ENCODE measurements around the gene CHMP1B.

CHMP1B gene

DNA sequence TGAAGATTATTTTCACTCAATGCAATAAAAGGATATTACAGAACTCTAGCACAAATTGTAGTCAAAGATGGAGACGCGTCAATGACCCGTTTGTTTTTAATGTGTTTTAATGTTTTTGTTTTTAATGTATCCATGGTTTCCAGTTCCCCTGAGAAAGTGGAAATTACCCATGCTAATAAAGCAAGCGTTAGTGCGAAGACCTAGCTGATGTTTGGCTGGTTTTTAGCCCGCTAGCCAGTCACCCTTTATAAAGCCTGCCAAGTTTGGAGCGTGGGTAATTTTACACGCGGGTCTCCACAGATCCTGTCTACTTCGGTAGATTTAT, 430 bp upstream of the CHMP1B start:
- TF ChIP-seq CTCF (IDR thresholded peaks at IDR 0.05), result no peak

DNA sequence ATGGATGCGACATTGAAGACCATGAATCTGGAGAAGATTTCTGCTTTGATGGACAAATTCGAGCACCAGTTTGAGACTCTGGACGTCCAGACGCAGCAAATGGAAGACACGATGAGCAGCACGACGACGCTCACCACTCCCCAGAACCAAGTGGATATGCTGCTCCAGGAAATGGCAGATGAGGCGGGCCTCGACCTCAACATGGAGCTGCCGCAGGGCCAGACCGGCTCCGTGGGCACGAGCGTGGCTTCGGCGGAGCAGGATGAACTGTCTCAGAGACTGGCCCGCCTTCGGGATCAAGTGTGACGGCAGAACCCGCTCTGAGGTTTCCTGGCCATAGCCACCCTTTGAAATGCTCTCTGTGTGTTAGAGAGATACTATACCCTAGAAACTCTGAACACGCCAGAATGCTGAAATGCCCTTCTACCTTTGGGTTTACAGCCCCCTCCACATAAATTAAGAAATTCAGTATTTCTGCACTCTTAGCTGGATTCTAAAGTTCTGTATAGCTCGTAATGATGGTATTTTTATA, 659 bp downstream of the CHMP1B start:
- TF ChIP-seq CTCF (IDR thresholded peaks at IDR 0.05), result no peak

DNA sequence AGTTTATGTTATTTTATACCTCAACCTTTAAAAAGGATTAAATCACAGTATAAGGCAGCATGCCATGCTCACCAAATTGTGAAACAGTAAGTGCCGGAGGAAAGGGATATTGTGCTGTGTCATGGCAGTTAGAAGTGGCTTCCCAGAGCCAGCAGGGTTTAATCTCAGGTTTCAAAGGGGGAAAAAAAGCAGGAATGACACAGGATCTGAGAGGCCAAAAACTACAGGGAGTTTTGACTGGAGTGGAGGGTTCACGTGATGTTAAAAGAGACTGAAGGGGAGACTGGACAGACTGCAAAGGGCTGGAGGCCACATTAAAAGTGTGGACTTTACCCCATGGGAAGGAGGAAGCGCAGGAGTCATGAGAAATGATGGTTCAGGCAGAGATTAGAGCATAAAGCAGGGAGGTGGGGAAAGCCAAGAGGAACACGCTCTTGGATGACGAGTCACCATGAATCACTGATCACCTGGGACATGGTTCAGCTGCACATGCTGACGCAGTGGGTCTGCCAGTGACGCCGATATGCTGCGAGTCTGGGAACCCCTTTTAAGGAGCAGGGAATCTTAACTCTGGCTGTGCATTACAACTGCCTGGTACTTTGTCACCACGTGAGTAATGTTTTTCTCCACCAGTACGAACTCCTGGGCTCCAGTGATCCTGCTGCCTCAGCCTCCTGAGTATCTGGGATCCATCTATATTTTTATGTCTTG, 6.1 kb downstream of the CHMP1B start:
- TF ChIP-seq CTCF (IDR thresholded peaks at IDR 0.05), result no peak

DNA sequence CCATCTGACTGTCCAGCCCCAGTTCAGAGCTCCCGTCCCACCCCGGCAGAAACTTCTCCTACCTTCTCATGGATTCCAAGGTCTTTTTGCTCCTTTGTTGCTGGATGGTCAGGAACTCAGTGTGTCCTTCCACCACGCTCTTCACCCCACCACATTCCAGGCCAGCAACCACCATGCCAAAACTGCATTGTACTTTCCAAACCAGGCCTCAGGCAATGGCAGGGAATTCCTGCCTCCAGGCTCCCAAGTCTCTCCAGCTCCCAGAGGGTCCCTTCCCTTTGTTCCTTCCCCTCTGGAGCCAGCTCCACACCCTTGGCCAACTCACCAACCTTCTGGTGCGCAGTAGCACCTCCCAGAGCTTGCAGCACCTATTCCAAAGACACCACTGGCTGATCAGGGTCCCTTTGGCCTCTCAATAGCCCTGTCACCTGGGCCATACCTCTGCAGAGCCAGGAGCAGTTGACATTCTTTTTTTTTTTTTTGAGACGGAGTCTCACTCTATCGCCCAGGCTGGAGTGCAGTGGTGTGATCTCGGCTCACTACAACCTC, 8.1 kb downstream of the CHMP1B start:
- no peak for TF ChIP-seq CTCF (IDR thresholded peaks at IDR 0.05)

GRCh38 chr18:11859903-11860407, 8.7 kb downstream of the CHMP1B start:
- no peak for TF ChIP-seq CTCF (IDR thresholded peaks at IDR 0.05)

DNA sequence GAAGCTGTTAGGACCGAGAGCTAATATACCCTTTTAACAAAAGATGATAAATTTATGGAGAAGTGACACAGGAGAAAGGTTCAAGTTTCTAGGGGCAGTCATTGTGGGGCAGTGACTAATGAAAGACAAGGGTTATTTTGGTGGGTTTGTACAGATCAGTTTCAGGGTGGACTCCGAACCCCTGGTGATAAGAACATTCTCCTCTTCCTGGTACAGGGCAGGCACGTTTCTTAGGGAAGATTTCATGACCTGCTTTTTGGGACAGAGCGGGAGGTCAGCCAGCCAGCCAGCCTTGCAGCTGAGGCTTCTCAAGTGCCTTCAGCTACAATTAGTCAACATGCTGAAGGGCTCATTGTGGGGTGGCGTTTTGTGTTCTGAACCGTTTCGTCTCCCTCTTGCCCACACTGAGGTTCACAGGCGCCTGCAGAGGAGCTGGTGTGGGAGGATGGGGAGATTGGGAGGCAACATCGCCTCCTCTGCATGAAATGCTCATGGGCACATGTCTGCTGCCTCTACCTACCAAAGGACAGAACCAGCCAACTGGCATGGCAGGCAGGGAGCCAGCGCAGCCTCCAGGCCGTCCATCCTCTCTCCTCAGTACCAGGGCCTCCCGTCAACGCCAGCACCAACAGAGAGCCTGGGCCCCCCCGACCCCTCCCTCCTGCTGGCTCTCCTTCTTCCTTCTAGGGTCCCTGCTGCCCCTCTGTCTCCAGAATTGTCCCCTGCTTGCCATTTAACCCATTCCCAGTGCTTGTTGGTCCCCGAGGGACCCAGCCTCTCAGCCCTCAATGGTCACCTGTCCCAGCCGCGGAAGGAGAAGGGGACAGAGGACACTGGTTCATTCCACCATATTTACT, 9.6 kb downstream of the CHMP1B start:
- no peak for TF ChIP-seq CTCF (IDR thresholded peaks at IDR 0.05)

DNA sequence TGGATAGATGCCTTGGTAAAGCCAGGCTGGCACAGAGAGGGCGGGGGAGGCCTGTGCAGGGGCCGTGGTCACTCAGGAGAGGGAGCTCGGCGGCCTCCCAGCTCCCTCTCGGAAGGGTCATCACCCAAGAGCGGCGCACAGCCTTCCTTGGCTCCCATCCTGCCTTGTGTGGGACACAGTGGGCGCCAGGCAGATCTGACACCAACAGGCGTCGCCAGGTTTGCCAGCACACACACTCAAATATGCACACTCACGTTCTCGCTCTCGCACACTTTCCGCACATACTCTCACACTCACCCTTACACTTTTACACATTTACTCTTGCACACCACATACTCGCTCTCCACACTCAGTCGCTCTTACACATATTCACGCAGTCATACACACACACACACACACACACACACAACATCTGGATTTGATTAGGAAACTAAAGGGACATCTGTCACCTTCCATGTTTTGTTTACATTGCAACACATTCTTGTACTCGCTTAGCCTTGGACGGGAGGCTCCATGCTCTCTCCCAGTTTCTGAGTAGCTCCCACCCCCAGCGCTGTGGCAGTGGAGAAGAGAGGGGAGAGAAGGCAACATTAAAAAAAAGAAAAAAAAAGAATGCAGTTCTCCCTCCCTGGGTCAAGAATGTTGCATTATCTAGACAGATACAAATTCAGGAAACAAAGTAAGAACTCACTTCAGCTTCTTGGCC, 10.5 kb downstream of the CHMP1B start:
- TF ChIP-seq CTCF (IDR thresholded peaks at IDR 0.05), result no peak
